GM18505 (cell line): ENCODE data around the gene LYZL1.

Experiments
- ATAC-seq: cut with Tn5 transposase; IDR thresholded peaks from one replicate; pipeline ENCODE4 v1.9.1; 2021; ENCODE audit not compliant: unreplicated experiment
- POLR2A ChIP-seq: IDR thresholded peaks from 4 replicates; pipeline ENCODE4 v1.6.1; 2011; ENCODE audit warnings: borderline replicate concordance; ENCODE audit not compliant: insufficient read depth, insufficient read length; ENCODE audit errors: extremely low read depth

The LYZL1 gene

DNA sequence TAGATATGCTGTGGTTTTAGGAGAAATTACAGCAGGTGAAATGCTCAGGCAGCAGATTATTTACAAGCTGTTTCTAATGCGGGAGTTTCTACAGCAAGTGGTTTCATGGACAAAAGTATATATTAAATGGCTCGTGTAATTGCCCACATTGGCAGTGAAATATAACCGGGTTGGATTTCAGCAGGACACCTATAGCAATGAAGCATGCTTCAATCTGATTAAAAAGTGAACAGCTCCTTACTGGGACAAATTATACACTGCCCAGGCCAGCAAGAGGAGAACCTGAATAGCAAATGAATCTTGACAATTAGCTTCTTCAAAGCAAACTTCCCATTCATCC lies 35.2 kb upstream of the LYZL1 start:
- no peak for TF ChIP-seq POLR2A
- no peak for ATAC-seq

DNA sequence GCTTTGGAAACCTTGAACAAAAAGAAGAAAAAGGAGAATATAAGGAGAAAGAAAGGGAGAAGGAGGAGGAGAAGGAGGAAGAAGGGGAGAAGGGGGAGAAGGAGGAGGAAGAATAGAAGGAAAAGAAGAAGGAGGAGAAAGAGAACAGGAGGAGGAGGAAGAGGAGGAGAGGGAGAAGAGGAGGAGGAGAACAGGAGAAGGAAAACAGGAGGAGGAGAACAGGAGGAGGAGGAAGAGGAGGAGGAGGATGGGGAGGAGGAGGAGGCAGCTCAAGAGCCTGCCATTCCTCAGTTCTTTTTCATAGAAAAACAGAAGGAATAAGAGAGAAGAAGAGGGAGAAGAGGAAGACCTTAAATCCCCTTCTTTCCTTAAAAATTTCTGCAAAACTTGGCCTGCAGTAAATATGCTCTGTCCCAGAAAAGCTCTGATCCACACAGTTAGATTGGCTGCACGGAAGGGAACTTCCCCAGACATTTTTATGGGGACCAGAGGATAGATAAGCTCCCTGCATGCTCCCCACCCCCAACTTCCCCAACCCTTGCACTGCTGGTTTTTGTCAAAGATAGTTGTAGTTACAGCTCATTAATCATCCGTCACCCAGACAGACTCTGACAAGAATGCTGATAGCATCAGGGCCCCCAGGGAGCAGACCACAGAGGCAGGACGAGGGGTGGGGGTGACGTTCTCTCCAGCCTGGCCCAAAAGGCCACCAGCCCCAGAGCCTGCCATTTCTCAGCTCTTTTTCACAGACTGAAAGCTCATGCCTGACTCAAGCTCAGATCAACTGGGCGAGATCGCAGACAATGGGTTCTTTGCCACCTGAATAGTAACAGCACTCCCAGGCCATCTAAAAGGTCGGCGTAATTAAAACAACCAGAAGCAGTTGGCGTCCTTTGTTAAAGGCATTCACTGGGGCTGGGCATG lies 34.5 kb upstream of the LYZL1 start:
- ATAC-seq: no peak
- no peak for TF ChIP-seq POLR2A

DNA sequence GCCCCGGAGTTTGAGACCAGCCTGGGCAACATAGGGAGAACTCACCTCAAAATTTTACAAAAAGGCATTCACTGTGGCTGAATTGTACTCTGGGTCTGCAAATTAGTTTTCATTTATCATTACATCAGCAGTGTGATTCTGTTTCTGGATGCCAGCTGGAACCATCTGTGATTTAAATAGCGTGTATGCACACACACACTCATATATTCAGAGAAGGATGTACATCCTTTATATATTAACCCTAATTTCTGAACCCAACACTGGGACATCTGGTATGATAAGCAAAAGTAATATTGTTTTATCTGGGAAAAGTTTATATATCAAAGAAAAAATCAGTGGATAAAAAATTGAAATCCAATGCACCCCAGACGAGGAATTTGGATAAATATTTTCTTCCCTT lies 33.8 kb upstream of the LYZL1 start:
- no peak for ATAC-seq
- no peak for TF ChIP-seq POLR2A

DNA sequence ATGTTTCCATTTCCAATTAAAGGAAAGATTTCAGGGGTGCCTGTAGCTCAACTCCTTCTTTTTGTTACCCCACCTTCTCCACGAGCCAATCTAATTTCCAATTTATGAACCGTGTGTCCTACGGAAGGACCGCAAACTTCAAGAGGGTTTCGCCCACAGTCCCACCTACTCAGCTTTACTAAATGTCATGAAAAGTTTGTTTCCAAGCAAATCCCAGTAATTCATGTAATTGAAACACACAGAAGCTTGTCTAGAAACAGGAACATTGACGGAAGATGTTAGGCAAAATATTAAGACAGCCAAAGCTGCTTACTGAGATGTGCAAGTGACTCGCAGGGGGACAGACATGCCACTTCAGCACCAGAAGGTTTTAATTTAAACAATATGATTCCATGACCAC lies 32.9 kb upstream of the LYZL1 start:
- TF ChIP-seq POLR2A: no peak
- no peak for ATAC-seq

DNA sequence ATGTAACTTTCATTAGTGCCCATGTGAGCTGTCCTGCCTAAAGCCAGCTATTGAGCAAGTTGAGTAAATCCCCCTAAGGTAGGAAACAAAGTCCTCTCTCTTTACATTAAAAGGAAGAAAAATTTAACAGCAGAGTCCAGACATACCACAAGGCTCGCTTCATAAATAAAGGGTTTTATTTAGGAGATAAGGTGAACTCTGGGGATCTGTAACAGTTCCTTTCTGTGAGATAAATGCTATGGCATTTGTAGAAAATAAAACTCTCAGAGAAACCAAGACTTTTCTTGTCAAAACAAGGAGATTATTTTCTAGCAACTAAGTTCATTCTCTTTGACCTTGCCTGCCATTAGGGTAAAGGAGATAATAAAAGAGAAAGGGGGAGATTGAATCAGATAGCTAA lies 32.3 kb upstream of the LYZL1 start:
- TF ChIP-seq POLR2A: no peak
- no peak for ATAC-seq

DNA sequence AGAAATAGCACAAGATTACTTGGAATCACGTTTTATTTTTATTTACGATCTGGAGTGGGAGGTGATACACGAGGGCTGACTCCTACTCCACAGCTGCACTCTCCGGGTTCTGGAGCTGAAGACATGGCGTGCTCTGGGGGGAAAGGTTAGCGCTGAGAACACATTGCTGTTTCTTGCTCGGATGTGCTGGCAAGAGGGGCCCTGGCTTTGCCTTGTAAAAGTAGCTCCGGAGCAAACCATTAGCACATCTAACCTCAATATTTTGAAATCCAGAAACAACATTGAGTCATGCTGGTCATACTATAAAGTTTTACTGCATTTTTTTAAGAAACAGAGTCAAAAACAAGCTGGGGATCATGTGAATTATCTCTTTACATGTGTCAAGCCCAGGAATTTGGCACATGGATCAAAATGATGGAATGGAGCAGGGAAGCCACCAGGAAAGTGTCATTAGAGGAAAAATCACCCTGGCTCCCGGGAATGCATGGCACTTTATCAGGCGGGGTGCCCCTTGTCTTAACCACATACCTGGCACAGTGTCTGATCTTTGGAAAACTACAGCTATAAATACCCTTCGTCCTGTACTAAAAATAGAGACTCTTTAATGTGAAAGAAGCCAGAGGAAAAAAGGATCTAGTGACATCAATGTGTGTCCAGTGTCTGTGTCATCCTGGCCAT lies 31.6 kb upstream of the LYZL1 start:
- no peak for TF ChIP-seq POLR2A
- no peak for ATAC-seq

DNA sequence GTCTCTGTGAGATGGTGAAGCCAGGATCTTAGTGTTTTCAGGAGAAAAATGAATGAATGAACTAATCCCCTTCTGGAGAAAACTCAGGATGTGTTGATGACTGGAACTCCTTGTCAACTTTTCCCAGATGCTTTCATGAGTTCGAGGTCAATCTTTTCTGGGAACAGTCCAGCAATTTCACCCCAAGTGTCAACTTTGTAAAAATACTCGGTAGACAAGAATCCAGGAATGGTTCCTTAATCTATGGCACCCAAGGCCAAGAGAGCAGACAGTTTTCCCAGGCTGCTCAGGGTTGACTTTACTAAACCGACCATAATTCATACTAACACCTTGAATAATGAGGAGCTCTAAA lies 31.1 kb upstream of the LYZL1 start:
- no peak for ATAC-seq
- no peak for TF ChIP-seq POLR2A

DNA sequence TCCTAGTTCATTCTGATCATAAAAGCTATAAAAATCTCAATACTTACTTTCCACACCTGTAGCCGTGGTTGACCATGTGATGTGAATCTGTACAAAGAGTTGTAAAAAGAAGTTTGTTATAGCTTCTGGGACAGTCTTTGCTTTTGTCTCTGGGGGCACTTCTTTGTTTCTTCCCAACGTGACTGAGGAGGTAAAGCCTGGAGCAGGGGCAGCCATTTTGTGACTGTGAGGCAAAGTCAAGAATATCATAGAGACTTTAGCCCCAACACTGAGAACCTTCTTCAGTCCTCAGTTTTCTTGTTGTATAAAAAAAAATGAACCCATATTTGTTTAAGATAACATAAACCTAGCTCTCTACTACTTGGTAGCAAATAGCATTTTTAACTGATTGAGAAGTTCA lies 29.4 kb upstream of the LYZL1 start:
- ATAC-seq: no peak
- no peak for TF ChIP-seq POLR2A

DNA sequence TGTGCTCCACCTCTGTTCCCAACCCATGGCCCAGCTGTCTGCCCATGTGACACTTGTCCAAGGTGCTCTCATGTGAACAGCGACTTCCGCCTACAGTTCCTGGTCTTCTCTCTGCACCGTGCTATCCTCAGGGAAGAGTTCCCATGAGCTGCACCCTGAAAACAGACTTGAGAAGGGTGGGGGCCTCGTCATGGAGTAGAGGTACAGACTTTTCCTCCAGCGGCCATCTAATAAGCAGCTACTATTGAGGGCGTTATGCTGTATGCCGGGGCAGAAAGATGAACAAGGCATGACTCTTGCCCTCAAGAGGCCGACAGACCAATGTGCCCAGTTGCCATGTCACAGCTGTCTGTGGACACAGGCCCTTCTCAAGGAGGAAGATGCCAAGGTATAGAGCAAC lies 25.4 kb upstream of the LYZL1 start:
- no peak for TF ChIP-seq POLR2A
- ATAC-seq: no peak

DNA sequence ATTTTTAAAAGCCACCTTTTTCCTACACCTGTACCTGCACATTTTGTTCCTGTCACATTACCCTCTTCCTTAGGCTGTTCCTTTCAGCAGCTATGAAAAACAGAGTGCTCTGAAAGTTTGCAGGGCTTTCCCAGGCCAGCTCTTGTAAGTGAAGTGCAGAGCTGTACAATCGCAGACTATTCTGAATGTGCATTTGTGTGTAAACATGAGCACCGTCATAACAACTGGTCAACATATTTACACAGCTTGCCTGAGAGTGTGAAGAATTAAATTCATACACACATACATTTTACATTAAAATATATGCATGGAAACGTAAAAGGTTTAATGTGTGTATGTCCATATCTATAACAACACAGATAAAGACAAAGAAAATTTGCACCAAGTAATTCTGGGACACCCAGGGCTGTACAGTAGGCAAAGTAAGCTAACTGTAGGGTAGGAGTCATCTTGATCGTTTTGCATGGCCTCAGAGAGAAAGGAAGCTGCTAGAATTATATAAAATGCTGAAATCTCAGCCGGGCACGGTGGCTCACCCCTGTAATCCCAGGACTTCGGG lies 23.6 kb upstream of the LYZL1 start:
- no peak for TF ChIP-seq POLR2A
- ATAC-seq: no peak

DNA sequence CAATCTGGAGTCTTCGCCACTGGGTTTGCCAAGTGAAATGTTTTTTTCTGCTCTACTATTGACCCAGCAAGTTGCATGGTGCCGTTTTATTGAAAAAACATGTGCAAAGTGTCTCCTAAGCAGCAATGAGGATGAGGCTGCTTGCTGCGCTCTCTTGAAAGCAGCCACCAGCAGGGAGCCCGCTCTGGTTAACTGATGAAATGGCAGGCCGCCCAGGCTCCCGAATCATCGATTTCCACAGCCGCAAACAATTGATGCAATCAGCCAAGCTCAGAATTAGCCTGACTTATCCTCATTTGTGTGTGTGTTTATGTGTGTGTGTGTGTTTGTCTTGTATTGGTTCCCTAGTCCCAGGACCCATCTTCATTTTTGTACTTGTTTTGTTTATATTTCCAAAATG lies 22.2 kb upstream of the LYZL1 start:
- no peak for ATAC-seq
- no peak for TF ChIP-seq POLR2A

DNA sequence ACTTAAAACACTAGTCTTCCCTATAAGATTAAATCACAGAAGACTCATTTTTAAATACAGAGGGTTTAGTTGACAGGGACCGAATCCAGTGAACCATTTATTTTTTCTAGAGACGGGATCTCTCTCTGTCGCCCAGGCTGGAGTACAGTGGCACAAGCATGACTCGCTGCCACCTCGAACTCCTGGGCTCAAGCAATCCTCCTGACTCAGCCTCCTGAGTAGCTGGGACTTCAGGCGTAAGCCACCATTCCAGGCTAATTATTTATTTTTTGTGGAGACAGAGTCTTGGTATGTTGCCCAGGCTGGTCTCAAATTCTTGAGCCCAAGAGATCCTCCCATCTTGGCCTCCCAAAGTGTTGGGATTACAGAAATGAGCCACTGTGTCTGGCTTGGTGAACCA lies 20.9 kb upstream of the LYZL1 start:
- TF ChIP-seq POLR2A: no peak
- ATAC-seq: no peak

DNA sequence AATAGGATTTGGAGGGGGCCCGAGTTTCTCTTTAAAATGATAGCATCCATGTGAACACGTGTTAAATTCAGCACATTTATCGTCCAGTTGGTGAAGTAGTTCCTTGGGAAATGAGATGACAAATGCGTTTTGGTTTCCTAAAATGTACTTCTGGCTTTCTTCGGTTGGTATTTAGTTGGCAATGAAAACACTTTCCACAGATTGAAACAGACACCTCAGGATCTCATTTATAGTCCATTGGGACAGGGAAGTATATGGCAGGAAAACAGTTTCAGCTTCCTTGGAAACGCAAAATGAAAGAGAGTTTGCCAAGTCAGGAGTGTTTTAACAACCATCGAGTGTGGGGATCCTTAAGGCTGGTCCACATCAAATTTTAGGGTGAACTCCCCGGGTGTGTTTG lies 19.4 kb upstream of the LYZL1 start:
- TF ChIP-seq POLR2A: no peak
- no peak for ATAC-seq

DNA sequence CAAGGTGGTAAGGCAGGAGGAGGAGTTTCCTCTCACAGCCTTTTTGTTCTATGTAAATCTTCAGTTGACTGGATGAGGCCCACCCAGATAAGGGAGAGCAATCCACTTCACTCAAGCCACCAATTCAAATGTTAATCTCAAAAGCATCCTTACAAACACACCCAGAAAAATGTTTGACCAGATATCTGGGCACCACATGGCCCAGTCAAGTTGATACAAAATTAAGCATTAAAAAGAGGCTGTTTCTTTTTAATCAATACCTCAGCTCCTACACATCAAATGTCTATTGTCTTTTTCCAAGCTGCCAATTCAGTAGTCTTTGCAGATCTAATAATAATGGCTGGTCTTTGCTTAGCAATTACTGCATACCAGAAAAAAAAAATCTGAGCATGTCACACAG lies 18.0 kb upstream of the LYZL1 start:
- no peak for ATAC-seq
- no peak for TF ChIP-seq POLR2A
